ENCODE measurements around the gene PLAAT5.
"Not testable (repeated sequence)": the region's sequence is repeated elsewhere in the genome, so short reads cannot be mapped to it uniquely, and the experiment has no call there.

Gene PLAAT5

DNA sequence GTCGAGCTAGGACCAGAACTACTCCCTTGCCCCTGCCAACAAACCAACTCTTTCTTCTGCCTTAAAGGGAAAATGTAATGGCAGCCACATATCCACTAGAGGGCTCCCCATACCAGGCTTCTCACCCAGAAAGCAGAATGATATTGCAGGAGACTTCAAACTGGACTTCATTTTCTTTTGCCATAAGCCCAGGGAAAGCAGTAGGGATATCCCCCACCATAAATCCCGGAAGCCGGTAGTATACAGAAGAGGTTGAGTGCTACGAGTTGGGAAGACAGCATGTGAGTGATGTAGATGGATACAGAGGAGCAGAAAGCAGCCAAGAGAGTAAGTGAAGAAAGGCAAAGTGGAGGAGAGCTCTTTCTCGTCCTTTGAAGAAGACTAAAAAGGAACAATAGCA lies 12.1 kb downstream of the PLAAT5 start:
- DNase-seq, result peak; percentile 65 to 91

DNA sequence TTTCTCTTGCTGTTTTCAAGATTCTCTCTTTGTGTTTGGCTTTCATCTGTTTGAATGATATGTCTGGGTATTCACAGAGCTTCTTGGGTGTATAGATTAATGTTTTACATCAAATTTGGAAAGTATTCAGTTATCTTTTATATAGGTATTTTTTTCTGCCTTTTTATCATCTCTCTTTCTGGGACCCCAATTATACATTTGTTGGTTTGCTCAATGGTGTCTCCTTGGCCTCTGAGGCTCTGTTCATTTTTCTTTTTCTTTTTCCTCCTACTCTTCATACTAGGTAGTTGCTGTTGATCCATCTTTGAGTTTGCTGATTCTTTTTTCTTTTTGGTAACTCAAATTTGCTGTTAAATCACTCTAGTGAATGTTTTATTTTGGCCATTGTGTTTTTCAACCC lies 14.3 kb downstream of the PLAAT5 start:
- no peak for DNase-seq

DNA sequence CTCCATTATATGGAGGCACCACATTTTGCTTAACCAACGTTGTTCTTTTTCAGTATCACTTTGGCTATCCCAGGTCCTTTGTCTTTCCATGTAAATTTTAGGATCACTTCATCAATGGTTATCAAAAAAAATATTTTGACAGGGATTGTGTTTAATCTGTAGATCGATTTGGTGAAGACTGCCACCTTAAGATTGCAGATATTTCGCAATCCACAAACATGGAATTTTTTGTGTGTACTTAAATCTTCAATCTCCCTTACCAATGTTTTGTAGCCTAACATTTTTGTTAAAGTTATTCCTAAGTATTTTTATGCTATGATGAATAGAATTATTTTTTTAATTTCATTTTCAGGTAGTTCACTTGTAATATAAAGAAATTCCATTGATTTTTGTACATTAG lies 18.6 kb downstream of the PLAAT5 start:
- DNase-seq, result no peak

DNA sequence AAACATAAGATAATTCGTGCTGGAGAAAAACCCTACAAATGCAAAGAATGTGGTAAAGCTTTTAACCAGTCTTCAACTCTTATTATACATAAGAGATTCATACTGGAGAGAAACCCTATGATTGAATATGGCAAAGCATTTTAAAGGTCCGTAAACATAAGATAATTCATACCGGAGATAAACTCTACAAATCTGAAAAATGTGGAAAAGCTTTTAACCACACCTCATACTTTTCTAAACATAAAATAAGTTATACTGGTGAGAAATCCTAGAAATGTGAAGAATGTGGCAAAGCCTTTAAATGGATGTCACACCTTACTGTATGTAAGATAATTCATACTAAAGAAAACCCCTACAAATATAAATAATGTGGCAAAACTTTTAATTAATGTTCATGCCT lies 20.7 kb downstream of the PLAAT5 start:
- DNase-seq, result no peak

DNA sequence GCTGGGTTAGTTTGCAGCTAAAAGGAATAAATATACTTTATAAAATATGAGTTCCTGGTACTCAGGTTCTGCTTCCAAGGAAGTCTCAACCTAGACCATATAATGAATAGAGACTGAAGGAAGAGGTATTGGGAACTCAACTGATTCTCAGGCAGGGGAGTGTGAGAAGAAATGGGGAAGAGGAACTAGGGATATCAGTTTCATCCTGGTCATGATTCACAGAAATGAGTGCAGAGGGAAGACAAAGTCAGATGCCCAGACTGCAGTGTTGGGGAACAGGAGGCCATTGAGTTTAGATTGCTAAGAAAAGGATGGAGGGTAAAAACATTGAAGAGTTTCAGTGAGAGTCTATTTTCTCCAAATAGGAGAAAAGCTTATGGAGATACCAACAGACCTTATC lies 28.8 kb downstream of the PLAAT5 start:
- DNase-seq, result no peak

DNA sequence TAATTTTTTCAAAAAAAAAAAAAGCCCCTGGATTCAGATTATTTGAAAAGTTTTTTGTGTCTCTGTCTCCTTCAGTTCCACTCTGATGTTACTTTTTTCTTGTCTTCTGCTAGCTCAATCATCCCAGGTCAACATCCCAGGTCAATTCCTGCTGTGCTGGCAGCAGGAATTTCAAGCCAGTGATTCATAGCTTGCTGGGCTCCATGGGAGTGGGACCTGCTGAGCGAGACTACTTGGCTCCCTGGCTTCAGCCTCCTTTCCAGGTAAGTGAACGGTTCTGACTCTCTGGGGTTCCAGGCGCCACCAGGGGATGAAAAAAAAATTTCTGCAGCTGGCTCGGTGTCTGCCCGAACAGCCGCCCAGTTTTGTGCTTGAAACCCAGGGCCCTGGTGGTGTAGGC lies 31.4 kb downstream of the PLAAT5 start:
- DNase-seq, result no peak

DNA sequence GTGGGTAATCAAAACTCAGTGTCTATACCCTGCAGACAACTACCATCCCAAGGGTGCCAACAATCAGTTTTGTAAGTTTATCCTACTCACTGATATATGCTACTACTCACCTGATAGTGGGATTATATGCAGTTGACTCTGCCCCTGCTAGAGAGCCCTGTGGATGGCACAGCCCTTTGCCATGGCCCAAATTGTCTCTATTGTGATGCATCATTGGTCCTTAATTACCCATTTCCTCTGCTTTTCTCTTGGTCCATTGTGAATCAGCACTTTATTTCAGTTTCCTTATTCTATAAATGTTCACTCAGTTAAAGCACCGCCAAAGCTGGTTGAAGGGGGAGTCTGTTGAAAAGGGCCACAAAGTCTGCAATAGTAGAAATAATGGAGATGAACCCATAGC lies 42.3 kb downstream of the PLAAT5 start:
- no peak for DNase-seq

DNA sequence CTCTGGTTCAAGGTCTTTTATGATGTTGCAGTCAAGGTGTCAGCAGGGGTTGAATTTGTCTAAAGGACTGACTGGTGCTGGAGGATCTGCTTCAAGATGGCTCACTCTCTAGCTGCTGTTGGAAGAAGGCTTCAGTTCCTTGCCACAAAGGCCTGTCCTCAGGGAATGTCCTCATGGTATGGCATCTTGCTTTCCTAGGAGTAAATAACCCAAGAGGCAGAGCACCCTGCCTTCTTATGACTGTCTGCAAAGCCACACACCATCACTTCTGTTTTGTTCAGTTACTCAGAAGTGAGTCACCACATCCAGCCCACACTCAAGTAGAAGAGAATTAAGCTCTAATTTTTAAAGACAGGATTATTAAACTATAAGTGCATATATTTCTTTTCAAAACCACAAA lies 45.2 kb downstream of the PLAAT5 start:
- no peak for DNase-seq

DNA sequence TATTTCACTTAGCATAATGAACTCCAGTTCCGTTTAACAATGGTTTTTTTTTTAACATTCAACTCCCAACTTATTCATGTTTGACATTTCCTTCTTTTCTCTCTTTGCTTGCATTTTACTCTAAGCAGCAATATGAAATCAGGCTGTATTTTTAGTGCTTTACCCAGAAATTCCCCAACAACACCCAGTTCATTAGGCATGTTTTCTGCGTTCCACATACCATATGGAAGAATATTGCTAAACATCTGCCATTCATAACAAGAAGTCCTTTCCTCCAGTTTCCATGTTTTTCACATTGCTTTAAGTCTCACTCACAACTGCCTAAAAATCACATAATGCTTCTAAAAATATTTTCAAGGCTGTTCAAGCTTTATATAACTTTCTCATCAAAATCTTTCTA lies 45.8 kb downstream of the PLAAT5 start:
- DNase-seq, result peak in 1 of 2 donors; percentile 19

DNA sequence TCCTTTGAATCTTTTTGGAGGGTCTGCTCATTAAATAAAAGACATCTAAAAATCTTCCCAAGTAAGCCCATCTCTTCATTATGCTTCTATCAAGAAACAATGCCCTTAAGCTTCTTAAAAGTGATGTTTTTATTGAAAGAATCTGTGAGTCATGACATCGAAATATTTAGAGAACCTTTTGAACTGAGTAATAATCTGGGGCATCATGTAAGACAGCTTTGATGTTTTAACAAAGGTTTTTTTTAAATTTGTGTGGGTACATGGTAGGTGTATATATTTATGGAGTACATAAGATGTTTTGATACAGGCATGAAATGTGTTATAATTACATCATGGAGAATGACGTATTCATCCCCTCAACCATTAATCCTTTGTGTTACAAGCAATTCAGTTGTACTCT lies 46.8 kb downstream of the PLAAT5 start:
- DNase-seq, result no peak

DNA sequence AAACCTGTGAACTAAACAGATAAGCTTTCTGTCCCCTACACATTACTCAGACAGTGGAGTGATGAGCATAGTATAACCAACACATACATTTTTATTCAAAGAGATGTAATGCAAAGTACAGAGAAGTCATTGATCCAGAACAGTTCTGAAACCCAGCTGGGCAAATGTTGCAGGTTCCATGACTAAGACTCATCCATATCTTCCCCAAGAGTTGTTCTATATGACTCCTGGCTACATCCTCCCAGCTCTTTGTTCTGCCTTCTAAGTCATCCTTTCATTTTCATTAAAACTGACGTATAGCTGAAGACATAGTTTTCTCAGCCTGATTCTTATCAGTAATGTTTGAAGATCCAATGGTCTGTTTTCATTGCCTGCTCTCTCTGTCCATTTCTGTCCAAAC lies 47.3 kb downstream of the PLAAT5 start:
- no peak for DNase-seq

DNA sequence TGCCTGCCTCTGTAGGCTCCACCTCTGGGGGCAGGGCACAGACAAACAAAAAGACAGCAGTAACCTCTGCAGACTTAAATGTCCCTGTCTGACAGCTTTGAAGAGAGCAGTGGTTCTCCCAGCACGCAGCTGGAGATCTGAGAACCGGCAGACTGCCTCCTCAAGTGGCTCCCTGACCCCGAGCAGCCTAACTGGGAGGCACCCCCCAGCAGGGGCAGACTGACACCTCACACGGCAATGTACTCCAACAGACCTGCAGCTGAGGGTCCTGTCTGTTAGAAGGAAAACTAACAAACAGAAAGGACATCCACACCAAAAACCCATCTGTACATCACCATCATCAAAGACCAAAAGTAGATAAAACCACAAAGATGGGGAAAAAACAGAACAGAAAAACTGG lies 55.1 kb downstream of the PLAAT5 start:
- DNase-seq, result not testable (repeated sequence)

DNA sequence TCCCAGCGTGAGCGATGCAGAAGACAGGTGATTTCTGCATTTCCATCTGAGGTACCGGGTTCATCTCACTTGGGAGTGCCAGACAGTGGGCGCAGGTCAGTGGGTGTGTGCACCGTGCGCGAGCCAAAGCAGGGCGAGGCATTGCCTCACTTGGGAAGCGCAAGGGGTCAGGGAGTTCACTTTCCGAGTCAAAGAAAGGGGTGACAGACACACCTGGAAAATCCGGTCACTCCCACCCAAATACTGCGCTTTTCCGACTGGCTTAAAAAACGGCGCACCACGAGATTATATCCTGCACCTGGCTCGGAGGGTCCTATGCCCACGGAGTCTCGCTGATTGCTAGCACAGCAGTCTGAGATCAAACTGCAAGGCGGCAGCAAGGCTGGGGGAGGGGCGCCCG lies 55.6 kb downstream of the PLAAT5 start:
- not testable (repeated sequence) for DNase-seq

DNA sequence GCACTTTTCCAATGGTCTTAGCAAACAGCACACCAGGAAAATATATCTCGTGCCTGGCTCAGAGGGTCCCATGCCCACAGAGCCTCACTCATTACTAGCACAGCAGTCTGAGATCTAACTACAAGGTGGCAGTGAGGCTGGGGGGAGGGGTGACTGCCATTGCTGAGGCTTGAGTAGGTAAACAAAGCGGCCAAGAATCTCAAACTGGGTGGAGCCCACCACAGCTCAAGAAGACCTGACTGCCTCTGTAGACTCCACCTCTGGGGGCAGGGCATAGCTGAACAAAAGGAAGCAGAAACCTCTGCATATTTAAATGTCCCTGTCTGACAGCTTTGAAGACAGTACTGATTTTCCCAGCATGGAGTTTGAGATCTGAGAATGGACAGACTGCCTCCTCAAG lies 60.2 kb downstream of the PLAAT5 start:
- not testable (repeated sequence) for DNase-seq

DNA sequence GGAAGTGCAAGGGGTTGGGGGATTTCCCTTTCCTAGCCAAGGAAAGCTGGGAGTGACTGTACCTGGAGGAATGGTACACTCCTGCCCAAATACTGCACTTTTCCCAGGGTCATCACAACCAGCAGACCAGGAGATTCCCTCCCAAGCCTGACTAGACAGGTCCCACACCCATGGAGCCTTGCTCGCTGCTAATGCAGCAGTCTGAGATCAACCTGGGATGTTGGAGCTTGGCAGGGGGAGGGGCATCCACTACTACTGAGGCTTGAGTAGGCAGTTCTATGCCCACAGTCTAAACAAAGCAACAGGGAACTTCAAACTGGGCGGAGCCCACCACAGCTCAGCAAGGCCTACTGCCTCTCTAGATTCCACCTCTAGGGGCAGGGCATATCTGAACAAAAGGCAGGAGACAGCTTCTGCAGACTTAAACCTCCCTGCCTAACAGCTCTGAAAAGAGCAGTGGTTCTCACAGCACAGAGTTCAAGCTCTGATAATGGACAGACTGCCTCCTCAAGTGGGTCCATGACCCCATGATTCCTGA lies 62.9 kb downstream of the PLAAT5 start:
- DNase-seq, result no peak

DNA sequence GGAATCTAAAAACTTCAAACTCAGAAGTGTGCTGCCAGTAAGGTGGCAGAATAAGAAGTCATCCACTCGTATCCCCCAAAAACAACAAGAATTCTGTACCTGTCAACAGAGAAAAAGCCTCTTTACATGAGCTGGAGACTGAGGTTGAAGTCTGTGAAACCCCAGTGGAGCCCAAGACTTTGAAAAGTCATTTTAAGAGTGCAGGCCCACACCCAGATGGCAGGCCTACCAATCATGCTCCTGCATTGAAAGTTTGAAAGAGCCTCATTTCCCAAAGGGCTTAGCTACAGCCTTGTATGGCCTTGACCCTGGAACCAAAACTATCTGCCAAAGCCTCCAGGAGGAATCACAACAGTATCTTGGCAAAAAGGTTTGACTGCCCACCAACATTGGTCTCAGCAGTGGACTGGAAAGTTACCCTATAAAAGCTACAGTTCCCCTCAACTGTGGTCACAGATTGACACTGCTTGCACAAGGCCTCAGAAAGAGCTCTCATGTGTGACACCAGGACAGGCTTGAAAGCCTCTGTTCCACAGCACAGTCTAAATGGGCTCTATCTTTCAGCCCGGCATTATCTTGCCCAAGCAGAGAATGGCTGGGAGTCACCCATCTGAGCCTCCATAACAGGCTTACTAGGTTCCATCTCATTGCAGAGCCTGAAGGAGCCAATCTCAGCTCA lies 73.7 kb downstream of the PLAAT5 start:
- no peak for DNase-seq

Data from hippocampal formation (tissue), 2 donors.